HepG2 (cell line): Measurements from ENCODE around the gene DIRAS1. TPM values are rescaled to one million over a fixed set of nuclear protein-coding genes. Genes with fewer than 3 reads are reported as not detected.

Experiments used
- ADNP ChIP-seq: sonication (generic); formaldehyde crosslinking; IDR thresholded peaks from 2 replicates; pipeline ENCODE4 v1.4.0; 2020; ENCODE audit warnings: missing genetic modification reagents
- CREB3 ChIP-seq: sonication (generic); formaldehyde crosslinking; IDR thresholded peaks from 2 replicates; pipeline ENCODE4 v1.5.0; 2020; ENCODE audit warnings: missing genetic modification reagents
- ELK4 ChIP-seq: sonication (generic); formaldehyde crosslinking; IDR thresholded peaks from 2 replicates; pipeline ENCODE4 v1.9.0; 2021; ENCODE audit warnings: missing genetic modification reagents, borderline replicate concordance
- GFI1 ChIP-seq: sonication (generic); formaldehyde crosslinking; IDR thresholded peaks from 2 replicates; pipeline ENCODE4 v1.5.0; 2020; ENCODE audit warnings: missing genetic modification reagents, mild to moderate bottlenecking, borderline replicate concordance
- IRF2 ChIP-seq: IDR thresholded peaks from 2 replicates; pipeline ENCODE4 v1.6.1; 2018; ENCODE audit warnings: missing genetic modification reagents, missing compliant biosample characterization
- JARID2 ChIP-seq: sonication (generic); formaldehyde crosslinking; IDR thresholded peaks from 2 replicates; pipeline ENCODE4 v1.8.1; 2023; ENCODE audit warnings: missing genetic modification reagents, inconsistent platforms; ENCODE audit not compliant: insufficient replicate concordance
- JUND ChIP-seq: sonication (generic); formaldehyde crosslinking; IDR thresholded peaks from 2 replicates; pipeline ENCODE4 v1.8.0; 2022; ENCODE audit warnings: mild to moderate bottlenecking, missing genetic modification reagents
- KLF6 ChIP-seq: IDR thresholded peaks from 2 replicates; pipeline ENCODE4 v1.8.0; 2016; ENCODE audit warnings: missing biosample characterization, missing genetic modification reagents
- MTF1 ChIP-seq: sonication (generic); formaldehyde crosslinking; IDR thresholded peaks from 2 replicates; pipeline ENCODE4 v1.5.0; 2020; ENCODE audit warnings: missing genetic modification reagents
- MYNN ChIP-seq: sonication (generic); formaldehyde crosslinking; IDR thresholded peaks from 2 replicates; pipeline ENCODE4 v1.4.0; 2020; ENCODE audit warnings: mild to moderate bottlenecking, low read depth, missing genetic modification reagents
- NCOA2 ChIP-seq: sonication (generic); formaldehyde crosslinking; IDR thresholded peaks from 2 replicates; pipeline ENCODE4 v1.8.0; 2022; ENCODE audit warnings: inconsistent platforms
- NCOR1 ChIP-seq: fragments of 200-600 bp; sonication (generic); IDR thresholded peaks from 2 replicates; pipeline ENCODE4 v1.7.0; 2017; ENCODE audit warnings: antibody characterized with exemption, low read length, borderline replicate concordance
- NRL ChIP-seq: sonication (generic); formaldehyde crosslinking; IDR thresholded peaks from 2 replicates; pipeline ENCODE4 v1.5.0; 2020; ENCODE audit warnings: missing genetic modification reagents, mild to moderate bottlenecking, moderate library complexity, borderline replicate concordance
- RARG ChIP-seq: sonication (generic); formaldehyde crosslinking; IDR thresholded peaks from 2 replicates; pipeline ENCODE4 v1.4.0; 2020; ENCODE audit warnings: low read depth, mild to moderate bottlenecking, missing genetic modification reagents
- RBFOX2 ChIP-seq: fragments of 200-400 bp; formaldehyde crosslinking; IDR thresholded peaks from 2 replicates; pipeline ENCODE4 v1.6.1; 2017; ENCODE audit warnings: low read depth, mild to moderate bottlenecking, low read length
- REPIN1 ChIP-seq: sonication (generic); formaldehyde crosslinking; IDR thresholded peaks from 2 replicates; pipeline ENCODE4 v1.8.0; 2022; ENCODE audit warnings: missing genetic modification reagents, low read depth, mild to moderate bottlenecking, borderline replicate concordance
- SOX5 ChIP-seq: IDR thresholded peaks from 2 replicates; pipeline ENCODE4 v1.6.1; 2016; ENCODE audit warnings: borderline replicate concordance
- WIZ ChIP-seq: sonication (generic); formaldehyde crosslinking; IDR thresholded peaks from 2 replicates; pipeline ENCODE4 v1.5.1; 2020; ENCODE audit warnings: mild to moderate bottlenecking, missing genetic modification reagents
- ZBTB10 ChIP-seq: sonication (generic); formaldehyde crosslinking; IDR thresholded peaks from 2 replicates; pipeline ENCODE4 v1.4.0; 2020; ENCODE audit warnings: missing genetic modification reagents, borderline replicate concordance
- ZNF513 ChIP-seq: sonication (generic); formaldehyde crosslinking; conservative IDR thresholded peaks from 2 replicates; pipeline ENCODE4 v1.5.0; 2020; ENCODE audit warnings: missing genetic modification reagents
- ZNF597 ChIP-seq: sonication (generic); formaldehyde crosslinking; IDR thresholded peaks from 2 replicates; pipeline ENCODE4 v1.5.0; 2020; ENCODE audit warnings: missing genetic modification reagents
- ZNF879 ChIP-seq: sonication (generic); formaldehyde crosslinking; IDR thresholded peaks from 2 replicates; pipeline ENCODE4 v1.8.1; 2023; ENCODE audit warnings: missing genetic modification reagents
- polyA plus RNA-seq, 8 experiments: library from polyadenylated mRNA; depleted of rRNA in 3 of 8; stranded (reverse) in 7 of 8; unstranded in 1 of 8; fragments of >200 nt; fragmentation: Illumina TruSeq in 4 of 8; extraction: Trizol in 4 of 8; gene quantifications; 2 replicates each; pipeline versions ENCODE4 v1.2.1 to v1.2.3, GENCODE V29; 2011 to 2016; ENCODE audit warnings: low read depth in 4 of 8, missing spikeins in 1 of 8, mixed read lengths in 1 of 8; ENCODE audit not compliant: insufficient read depth in 1 of 8
- total RNA-seq, 5 experiments: library from RNA; depleted of rRNA; stranded (reverse); fragments of >200 nt; fragmentation: Illumina TruSeq; extraction: Trizol; gene quantifications; 2 replicates each; pipeline ENCODE4 v1.2.3, GENCODE V29; 2016; ENCODE audit warnings: low read depth in 1 of 5

The DIRAS1 gene
- total and polyA plus RNA-seq, 2 of the 13 experiments (the other 11 are each of a cell fraction or from before 2014, with no cell fraction given): 0.97 to 1.8 TPM

GRCh38 chr19:2702170-2703076, 18.7 kb downstream of the DIRAS1 start, which contains the start of gene GNG7 (continued):
- TF ChIP-seq RARG (CRISPR knock-in tag) (no peak), CREB3 (CRISPR knock-in tag) (no peak), REPIN1 (CRISPR knock-in tag) (no peak), NRL (no peak), WIZ (no peak), ELK4 (CRISPR knock-in tag) (no peak), NCOA2 (0 out of 2 replicates have a peak, but pooled peaks have one; percentile 9), ZNF879 (CRISPR knock-in tag) (no peak), SOX5 (CRISPR knock-in tag) (no peak), JARID2 (CRISPR knock-in tag) (no peak), KLF6 (CRISPR knock-in tag) (no peak), GFI1 (CRISPR knock-in tag) (no peak), NCOR1 (0 out of 2 replicates have a peak, but pooled peaks have one; percentile 38), ZNF513 (no peak), ZNF597 (no peak), MYNN (CRISPR knock-in tag) (no peak), MTF1 (CRISPR knock-in tag) (no peak), ADNP (CRISPR knock-in tag) (peak; percentile 78; the same call in 1 of the 2 replicates), ZBTB10 (CRISPR knock-in tag) (peak; percentile 77; the same call in 1 of the 2 replicates), RBFOX2 (peak; percentile 74), JUND (CRISPR knock-in tag) (no peak), IRF2 (no peak; the same call in 1 of the 2 replicates)
